ENCODE measurements around the gene IL32.
"Not testable (repeated sequence)": the region's sequence is repeated elsewhere in the genome, so short reads cannot be mapped to it uniquely, and the experiment has no call there.

Gene IL32

DNA sequence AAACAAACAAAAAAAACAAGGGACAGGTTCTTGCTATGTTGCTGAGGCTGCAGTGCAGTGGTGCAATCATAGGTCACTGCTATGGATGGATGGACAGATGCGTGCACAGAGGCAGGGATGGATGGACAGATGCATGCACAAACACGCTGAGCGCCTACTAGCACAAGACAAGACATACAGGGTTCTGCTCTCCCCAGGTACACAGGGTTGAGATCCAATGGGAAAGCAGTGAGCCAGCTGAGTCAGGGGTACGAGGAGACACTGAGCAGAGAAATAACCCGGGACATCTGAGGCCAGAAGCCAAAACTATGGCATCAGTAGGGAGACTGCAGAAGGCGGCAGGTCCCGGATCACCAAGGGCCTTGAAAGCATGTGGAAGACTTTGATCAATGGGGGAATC lies 6.2 kb downstream of the IL32 start:
- no peak for DNase-seq (ENCODE audit: low read depth)
- in situ Hi-C loops (cut with HindIII; ENCODE audit: low sequenced_read_pairs): no loop called here
- TF ChIP-seq, protein P1, sequence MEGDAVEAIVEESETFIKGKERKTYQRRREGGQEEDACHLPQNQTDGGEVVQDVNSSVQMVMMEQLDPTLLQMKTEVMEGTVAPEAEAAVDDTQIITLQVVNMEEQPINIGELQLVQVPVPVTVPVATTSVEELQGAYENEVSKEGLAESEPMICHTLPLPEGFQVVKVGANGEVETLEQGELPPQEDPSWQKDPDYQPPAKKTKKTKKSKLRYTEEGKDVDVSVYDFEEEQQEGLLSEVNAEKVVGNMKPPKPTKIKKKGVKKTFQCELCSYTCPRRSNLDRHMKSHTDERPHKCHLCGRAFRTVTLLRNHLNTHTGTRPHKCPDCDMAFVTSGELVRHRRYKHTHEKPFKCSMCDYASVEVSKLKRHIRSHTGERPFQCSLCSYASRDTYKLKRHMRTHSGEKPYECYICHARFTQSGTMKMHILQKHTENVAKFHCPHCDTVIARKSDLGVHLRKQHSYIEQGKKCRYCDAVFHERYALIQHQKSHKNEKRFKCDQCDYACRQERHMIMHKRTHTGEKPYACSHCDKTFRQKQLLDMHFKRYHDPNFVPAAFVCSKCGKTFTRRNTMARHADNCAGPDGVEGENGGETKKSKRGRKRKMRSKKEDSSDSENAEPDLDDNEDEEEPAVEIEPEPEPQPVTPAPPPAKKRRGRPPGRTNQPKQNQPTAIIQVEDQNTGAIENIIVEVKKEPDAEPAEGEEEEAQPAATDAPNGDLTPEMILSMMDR (IDR thresholded peaks at IDR 0.05; ENCODE audit: low read depth, low read length, missing control alignments): no peak
- H3K4me3 ChIP-seq (ENCODE audit: low read depth, low read length): no peak overlapping the region

DNA sequence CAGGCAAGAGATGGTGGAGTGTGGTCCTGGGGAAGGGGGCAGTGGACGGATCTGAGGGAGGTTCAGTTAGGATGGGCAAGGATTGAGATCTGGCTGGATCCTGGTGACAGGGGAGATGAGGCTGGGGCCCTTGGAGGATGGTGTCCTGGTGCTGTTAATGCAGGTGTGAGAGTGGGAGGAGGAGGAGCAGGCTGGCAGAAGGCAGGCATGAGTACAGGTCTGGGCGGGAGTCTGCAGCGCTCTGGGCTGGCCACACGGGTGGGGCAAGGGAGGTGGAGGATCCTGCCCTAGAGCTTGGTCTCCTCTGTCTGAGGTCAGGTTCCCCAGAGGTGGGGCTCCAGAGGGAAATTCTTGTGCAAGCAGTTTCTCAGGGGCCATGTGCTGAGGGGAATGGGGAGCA lies 6.7 kb downstream of the IL32 start:
- DNase-seq (ENCODE audit: low read depth); in situ Hi-C loops (cut with HindIII; ENCODE audit: low sequenced_read_pairs); H3K4me3 ChIP-seq (ENCODE audit: low read depth, low read length): not testable (repeated sequence)

DNA sequence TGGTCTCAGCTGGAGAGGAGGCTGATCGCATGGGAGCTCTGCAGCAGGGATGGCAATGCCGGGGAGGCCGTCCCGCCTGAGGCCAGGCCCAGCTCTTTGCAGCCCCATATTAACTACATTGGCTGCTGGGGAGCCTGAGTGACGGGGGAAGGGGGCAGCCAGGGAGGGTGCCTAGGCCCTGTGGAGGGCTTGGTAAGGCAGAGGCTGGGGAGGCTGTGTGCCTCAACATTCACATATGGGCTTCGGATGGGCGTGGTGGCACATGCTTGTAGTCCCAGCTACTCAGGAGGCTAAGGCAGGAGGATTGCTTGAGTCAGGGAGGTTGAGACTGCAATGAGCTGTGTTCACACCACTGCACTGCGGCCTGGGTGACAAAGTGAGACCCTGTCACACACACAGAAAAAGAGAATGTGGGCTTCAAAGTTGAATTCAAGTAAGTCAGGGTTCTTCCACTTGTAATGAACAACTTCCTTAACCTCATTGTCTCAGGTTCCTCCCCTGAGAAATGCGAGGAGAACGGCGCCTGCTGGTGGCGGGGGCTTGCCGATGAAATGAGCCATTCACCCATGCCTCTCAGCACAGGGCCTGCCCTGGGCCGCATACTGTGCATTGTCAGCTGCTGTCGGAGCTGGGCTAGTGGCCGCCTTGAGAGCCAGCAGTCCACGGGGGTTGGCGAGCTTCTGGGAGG lies 7.3 kb downstream of the IL32 start:
- in situ Hi-C loops (cut with HindIII; ENCODE audit: low sequenced_read_pairs); H3K4me3 ChIP-seq (ENCODE audit: low read depth, low read length); DNase-seq (ENCODE audit: low read depth): not testable (repeated sequence)

DNA sequence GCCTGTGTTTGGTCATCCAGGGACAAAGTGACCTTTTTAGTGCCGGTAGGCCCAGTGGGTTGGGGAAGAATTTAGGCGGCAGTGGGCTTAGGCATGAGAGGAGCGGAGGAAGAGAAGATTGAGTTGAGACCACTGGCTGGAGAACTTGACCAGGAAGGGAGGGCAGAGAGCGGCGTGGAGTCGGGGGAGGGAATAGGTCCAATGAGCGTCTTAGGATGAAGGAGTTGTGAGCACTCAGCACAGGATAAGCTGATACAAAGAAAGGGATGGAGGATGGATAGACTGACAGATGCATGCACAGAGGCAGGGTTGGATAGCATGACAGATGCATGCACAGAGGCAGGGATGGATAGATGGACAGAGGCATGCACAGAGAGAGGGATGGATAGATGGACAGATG lies 8.0 kb downstream of the IL32 start:
- in situ Hi-C loops (cut with HindIII; ENCODE audit: low sequenced_read_pairs): no loop called here
- H3K4me3 ChIP-seq (ENCODE audit: low read depth, low read length): no peak overlapping the region

DNA sequence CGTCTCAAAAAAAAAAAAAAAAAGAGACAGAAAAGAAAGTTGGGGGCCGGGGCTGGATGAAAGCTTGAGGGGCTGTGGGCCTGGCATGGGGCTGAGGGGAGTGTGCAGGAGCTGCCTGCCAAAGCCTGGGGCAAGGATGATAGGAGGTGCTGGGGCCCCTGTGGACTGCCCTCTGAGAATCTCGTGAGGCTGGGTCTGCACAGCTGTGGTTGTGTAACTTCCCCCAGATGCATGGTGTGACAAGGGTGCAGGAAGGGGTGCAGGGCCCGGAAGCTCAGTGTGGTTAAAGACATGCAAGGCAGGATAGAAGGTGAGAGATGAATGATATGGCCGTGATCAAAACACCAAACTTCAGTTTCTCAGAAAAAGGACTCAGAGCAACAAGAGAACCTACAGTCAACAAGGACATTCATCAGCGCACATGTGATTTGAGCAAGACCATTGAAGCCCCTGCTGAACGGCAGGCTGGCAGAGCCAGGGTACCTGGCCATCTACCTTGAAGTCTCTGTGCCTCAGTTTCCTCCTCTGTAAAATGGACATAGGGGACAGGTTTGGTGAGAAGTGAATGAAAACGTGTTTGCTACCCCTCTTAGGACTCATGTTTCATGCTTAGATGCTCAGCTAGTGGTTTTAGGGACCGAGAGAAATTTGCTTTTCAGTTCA lies 9.6 kb downstream of the IL32 start:
- DNase-seq (ENCODE audit: low read depth): no peak
- in situ Hi-C loops (cut with HindIII; ENCODE audit: low sequenced_read_pairs): no loop called here
- H3K4me3 ChIP-seq (ENCODE audit: low read depth, low read length): no peak overlapping the region
- TF ChIP-seq, protein P1 (IDR thresholded peaks at IDR 0.05; ENCODE audit: low read depth, low read length, missing control alignments): no peak

More for the DNA sequence above, 8.0 kb downstream of the IL32 start:
- TF ChIP-seq, protein P1 (IDR thresholded peaks at IDR 0.05; ENCODE audit: low read depth, low read length, missing control alignments): no peak
- DNase-seq (ENCODE audit: low read depth): no peak

DNA sequence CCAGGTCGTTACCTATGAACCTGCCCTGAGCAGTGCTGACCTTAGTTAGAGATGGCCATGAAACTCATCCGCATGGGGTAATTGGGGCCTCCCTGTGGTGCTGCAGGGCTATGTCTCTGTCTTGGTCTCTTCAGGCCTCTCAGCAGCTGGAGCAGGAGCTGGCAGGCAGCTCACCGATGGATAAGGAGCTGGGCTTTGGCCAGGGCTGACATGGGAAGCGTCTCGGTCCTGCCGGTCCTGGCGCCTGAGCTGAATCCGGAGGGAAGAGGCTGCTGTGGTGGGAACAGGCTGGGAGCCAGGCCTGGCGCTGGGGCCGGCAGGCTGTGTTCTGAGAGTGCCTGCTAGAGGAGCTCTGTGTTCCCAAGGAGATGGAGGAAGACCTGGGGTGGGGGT lies 10.1 kb downstream of the IL32 start:
- no peak for DNase-seq (ENCODE audit: low read depth)
- no peak overlapping the region for H3K4me3 ChIP-seq (ENCODE audit: low read depth, low read length)
- TF ChIP-seq, protein P1 (IDR thresholded peaks at IDR 0.05; ENCODE audit: low read depth, low read length, missing control alignments): no peak
- in situ Hi-C loops (cut with HindIII; ENCODE audit: low sequenced_read_pairs): no loop called here

DNA sequence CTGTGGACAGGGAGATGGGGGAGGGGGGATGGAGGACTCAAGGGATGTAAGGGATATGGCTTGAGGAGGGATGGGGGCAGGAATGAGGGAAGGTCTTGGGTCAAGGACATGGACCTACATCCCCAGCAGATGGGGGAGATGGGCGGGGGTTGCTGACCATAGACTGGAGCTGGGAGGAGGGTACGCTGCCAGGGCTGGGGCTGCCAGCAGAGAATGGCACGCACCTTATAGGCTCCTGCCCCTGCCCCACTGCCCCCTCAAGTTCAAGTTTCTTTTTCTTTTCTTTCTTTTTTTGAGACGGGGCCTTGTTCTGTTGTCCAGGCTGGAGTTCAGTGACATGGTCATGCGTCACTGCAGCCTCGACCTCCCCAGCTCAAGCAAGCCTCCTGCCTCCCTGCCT lies 10.5 kb downstream of the IL32 start:
- DNase-seq (ENCODE audit: low read depth); in situ Hi-C loops (cut with HindIII; ENCODE audit: low sequenced_read_pairs); H3K4me3 ChIP-seq (ENCODE audit: low read depth, low read length): not testable (repeated sequence)

DNA sequence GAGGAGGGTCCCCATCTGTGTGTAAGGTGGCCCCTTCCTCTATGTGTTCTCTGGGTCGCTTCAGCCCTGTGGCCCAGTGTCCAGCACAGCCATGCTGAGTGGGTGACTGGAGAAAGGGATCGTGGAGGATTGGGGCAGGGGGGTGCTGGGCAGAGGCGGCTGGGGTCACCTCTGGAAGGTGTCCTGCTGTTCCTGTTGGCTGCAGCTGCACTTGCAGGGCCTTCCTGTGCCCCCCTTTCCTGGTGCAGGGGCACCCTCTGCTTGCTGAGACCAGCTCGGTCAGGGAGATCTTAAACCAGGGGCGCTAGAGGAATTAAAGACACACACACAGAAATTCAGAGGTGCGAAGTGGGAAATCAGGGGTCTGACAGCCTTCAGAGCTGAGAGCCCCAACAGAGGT lies 11.1 kb downstream of the IL32 start:
- no peak for DNase-seq (ENCODE audit: low read depth)

More for the DNA sequence above, 11.1 kb downstream of the IL32 start:
- in situ Hi-C loops (cut with HindIII; ENCODE audit: low sequenced_read_pairs): no loop called here
- TF ChIP-seq, protein P1 (IDR thresholded peaks at IDR 0.05; ENCODE audit: low read depth, low read length, missing control alignments): no peak
- no peak overlapping the region for H3K4me3 ChIP-seq (ENCODE audit: low read depth, low read length)

All from astrocyte of the cerebellum (primary cell).